VCaP (cell line): ENCODE data around the gene B3GNT4.
"Not testable (repeated sequence)": the region's sequence is repeated elsewhere in the genome, so short reads cannot be mapped to it uniquely, and the experiment has no call there.

Experiments
- H3K27ac ChIP-seq: fragments of 450-650 bp; 2 replicates; pipeline ENCODE4 v1.5.1; 2017
- TF ChIP-seq, protein P1 (sequence below): fragments of 450-650 bp; conservative IDR thresholded peaks from 2 replicates; pipeline ENCODE4 v1.5.1; 2017; ENCODE audit warnings: mild to moderate bottlenecking, moderate library complexity

The B3GNT4 gene

DNA sequence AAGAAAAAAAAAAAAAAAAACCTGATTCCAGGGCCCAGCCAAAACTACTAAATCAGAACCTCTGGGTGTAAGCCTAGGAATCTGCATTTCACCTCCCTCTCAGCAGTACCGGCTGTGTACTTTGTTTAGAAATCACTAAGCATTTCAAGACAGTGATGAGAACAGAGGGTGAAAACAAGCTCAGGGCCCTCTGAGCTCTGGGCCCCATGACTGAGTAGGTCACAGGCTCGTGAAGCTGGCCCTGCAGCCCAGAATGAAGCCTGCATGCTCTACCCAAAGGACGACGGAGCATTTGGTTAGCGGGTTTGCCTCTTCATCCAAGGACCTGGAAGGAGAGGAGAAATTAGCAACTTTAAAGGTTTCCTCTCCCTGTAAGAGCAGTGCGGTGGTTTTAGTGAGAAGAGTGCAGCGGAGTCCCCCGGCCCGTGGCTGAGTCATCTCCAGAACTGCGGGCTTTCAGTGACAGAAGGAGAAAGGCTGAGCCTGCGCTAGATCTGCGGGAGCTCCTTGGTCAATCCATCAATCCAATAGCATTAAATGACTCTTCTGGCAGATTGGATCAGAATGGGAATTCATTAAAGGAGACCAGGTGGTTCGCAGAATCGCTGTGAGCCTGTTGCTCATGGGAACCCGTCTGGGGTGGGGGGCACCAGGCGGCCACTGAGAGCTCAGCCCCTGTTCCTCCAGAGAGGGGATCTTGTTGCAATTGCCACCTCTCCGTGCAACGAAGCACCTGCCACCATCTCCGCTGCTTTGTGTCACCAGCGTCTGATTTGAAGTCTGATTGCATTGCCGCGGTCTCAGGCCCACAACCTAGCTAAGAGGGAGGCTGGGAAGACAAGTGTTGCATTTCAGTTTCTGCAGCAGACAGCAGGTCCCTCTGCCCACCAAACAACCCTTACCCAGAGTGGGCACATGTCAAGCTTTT is 36.8 kb upstream of the B3GNT4 start:
- H3K27ac ChIP-seq, result no peak overlapping the region
- TF ChIP-seq, protein P1, sequence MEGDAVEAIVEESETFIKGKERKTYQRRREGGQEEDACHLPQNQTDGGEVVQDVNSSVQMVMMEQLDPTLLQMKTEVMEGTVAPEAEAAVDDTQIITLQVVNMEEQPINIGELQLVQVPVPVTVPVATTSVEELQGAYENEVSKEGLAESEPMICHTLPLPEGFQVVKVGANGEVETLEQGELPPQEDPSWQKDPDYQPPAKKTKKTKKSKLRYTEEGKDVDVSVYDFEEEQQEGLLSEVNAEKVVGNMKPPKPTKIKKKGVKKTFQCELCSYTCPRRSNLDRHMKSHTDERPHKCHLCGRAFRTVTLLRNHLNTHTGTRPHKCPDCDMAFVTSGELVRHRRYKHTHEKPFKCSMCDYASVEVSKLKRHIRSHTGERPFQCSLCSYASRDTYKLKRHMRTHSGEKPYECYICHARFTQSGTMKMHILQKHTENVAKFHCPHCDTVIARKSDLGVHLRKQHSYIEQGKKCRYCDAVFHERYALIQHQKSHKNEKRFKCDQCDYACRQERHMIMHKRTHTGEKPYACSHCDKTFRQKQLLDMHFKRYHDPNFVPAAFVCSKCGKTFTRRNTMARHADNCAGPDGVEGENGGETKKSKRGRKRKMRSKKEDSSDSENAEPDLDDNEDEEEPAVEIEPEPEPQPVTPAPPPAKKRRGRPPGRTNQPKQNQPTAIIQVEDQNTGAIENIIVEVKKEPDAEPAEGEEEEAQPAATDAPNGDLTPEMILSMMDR, result no peak

DNA sequence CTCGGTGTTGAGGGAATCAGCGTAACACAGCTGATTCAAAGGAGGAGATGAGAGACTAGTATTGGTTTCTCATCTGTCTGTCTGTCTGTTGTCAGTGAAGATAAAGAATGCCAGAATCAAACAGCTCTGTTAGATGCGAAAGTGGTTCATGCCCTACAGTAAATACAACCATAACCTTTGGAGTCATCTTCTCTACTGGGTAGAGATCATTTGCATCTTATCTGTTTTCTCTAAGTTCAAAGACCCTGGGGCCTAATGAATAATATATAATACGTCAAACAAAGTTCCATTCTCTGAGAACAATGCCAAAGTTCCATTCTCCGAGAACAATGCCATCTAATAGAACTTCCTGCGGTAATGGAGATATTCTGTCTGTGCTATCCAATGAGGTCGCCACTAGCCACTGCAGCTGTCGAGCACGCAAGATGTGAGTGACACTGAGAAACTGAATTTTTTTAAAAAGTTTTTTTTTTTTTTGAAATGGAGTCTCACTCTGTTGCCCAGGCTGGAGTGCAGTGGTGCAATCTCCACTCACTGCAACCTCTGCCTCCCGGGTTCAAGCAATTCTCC is 36.1 kb upstream of the B3GNT4 start:
- no peak overlapping the region for H3K27ac ChIP-seq
- TF ChIP-seq, protein P1, result no peak

DNA sequence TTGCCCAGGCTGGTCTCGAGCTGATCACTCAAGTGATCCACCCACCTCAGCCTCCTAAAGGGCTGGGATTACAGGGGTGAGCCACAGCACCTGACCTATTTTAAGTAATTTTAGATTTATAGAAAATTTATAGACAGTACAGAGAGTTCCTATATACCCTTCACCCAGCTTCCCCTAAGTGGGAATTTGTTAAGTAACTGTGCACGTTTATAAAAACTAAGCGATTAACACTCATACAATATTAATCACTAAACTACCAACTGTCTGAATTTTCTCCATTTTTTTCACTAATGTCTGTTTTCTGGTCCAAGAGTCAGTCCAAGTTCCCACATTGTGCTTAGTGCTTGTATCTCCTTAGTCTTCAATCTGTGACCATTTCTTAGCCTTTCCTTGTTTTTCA is 35.0 kb upstream of the B3GNT4 start:
- H3K27ac ChIP-seq, result no peak overlapping the region
- TF ChIP-seq, protein P1, result no peak

DNA sequence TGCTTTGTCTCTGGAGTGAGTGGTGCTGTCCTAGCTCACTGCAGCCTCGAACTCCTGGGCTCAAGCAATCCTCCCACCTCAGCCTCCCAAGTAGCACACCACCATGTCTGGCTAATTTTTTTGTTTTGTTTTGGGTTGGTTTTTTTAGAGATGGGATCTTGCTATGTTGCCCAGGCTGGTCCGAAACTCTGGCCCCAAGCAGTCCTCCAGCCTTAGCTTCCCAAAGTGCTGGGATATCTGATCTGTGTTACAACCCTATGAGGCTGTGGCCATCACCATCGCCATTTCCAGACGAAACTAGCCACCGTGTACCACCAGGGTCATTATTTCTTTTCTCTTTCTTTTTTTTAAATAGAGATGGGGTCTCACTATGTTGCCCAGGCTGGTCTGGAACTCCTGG is 32.1 kb upstream of the B3GNT4 start:
- no peak overlapping the region for H3K27ac ChIP-seq
- TF ChIP-seq, protein P1, result no peak

DNA sequence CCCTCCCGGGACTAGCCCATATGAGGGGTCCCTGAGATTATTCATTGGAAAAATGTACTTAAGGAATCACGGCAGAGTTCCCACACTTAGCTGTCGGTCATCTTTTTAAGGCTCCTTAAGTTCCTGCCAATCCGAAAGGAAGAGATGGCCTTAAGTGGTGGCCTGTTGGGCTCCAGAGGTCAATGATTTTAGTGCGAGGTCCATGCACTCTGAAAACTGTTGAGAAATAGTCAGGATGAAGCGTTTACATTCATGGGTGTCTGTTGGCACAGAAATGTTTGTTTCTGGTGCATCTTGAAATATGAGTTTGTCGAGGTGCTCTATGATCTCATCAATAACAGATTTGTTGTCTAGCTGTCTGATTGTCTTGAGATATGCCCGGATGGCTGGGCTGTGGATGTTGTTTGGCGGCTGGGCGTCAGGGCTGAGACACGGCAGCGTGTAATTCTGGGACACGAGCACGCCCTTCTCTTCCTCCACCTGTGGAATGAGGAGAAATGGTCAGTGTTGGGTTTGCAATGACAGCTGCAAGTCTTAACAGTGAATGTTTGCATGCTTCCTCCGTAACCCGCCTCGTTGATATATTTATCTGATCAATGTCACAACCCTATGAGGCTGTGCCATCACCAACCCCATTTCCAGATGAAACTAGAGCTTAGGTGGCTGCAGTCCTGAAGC is 31.1 kb upstream of the B3GNT4 start:
- TF ChIP-seq, protein P1, result no peak
- no peak overlapping the region for H3K27ac ChIP-seq

DNA sequence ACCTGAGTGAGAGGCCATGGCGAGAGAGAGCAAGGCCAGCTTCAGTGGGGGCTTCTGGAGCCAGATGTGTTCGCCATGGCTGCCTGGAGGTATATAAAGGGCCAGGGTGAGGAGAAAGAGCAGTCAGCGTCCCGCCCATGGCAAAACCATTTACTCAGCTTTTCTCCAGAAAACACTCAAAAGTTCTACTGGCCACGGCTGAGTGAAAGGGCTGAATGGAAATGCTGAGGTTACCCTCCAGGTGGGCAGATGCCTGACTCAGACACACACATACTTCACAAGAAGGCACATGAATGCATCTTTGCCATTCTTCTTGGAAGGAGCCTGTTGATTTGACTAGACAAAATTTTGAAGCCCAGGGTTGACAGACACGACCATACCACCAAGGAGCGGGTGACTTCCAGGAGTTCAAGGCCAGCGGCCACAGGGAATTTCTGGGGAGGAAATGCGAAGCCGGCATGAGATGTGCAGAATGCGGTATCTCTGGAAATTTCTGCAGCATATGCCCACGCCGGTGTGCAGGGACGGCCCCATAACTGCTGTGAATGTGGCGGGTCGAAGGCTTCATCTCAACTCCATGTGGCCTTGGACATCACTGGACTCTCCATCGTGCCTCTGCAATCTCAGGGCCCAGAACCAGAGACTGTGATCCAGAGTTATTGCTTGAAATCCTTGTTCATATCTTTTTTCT is 29.2 kb upstream of the B3GNT4 start, which contains the start of gene IL31:
IL31 (minus strand) TSS at position 67 of the 691 bp plus-strand sequence; CDS start at position 18, 49 bp downstream.
- H3K27ac ChIP-seq, result no peak within 1 kb of the TSS

DNA sequence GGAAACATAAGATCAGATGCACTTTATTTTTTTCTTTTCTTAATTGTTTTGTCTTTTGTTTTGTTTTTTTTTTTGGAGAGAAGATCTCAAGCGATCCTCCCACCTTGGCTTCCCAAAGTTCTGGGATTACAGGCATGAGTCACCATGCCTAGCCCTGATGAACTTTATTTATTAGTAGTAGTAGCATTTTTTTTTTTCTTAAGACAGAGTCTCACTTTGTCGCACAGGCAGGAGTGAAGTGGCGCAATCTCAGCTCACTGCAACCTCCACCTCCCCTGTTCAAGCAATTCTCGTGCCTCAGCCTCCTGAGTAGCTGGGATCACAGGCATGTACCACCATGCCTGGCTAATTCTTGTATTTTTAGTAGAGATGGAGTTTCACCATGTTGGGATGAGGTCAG is 27.0 kb upstream of the B3GNT4 start:
- not testable (repeated sequence) for H3K27ac ChIP-seq

More for the DNA sequence above, 29.2 kb upstream of the B3GNT4 start, which contains the start of gene IL31:
- TF ChIP-seq, protein P1, result no peak
